Suprapubic skin (tissue), 4 donors: ENCODE data around the gene TRIM71. TPM values are rescaled to one million over a fixed set of nuclear protein-coding genes. Genes with fewer than 3 reads are reported as not detected.
A peak's percentile ranks its signal among the peaks of the same experiment; 100 is the strongest.

Experiments used
- DNase-seq, 2 donors: peaks; one replicate each; pipeline ENCODE4 v3.0.0-alpha.2; 2019; ENCODE audit warnings: low spot score in 2 of 2
- H3K27ac ChIP-seq: fragments of 200-600 bp; sonication (generic); one replicate; pipeline ENCODE4 v1.5.1; 2019
- H3K27me3 ChIP-seq: fragments of 200-600 bp; sonication (generic); one replicate; pipeline ENCODE4 v1.5.1; 2019
- H3K36me3 ChIP-seq: fragments of 200-600 bp; sonication (generic); one replicate; pipeline ENCODE4 v1.5.1; 2019
- H3K4me1 ChIP-seq: fragments of 200-600 bp; sonication (generic); one replicate; pipeline ENCODE4 v1.5.1; 2019
- H3K4me3 ChIP-seq: fragments of 200-600 bp; sonication (generic); one replicate; pipeline ENCODE4 v1.5.1; 2019; ENCODE audit warnings: mild to moderate bottlenecking
- H3K9me3 ChIP-seq: fragments of 200-600 bp; sonication (generic); one replicate; pipeline ENCODE4 v1.5.1; 2019
- CTCF ChIP-seq, 2 donors: fragments of 200-600 bp in 1 of 2; fragments of 450-650 bp in 1 of 2; sonication (generic) in 1 of 2; IDR thresholded peaks; one replicate each; pipeline ENCODE4 v1.5.1; 2016 to 2019; ENCODE audit warnings: antibody characterized with exemption in 2 of 2, mild to moderate bottlenecking in 1 of 2, moderate library complexity in 1 of 2
- EP300 ChIP-seq: sonication (generic); formaldehyde crosslinking; IDR thresholded peaks from one replicate; pipeline ENCODE4 v1.6.1; 2017; ENCODE audit warnings: antibody characterized with exemption
- POLR2A ChIP-seq, 2 donors: fragments of 450-650 bp; IDR thresholded peaks; one replicate each; pipeline ENCODE4 v1.6.1; 2017; ENCODE audit warnings: antibody characterized with exemption in 2 of 2, mild to moderate bottlenecking in 2 of 2, moderate library complexity in 2 of 2
- POLR2AphosphoS5 ChIP-seq, 3 donors: sonication (generic); formaldehyde crosslinking; IDR thresholded peaks; one replicate each; pipeline ENCODE4 v1.6.1; 2017; ENCODE audit warnings: antibody characterized with exemption in 3 of 3
- WGBS: methylation state at CpG from one replicate; pipeline ENCODE4 v1.1.5; 2018; 5-methylcytosine and 5-hydroxymethylcytosine counted together
- total RNA-seq, 4 donors: library from RNA; depleted of rRNA; stranded (reverse); fragments of >200 nt; gene quantifications; one replicate each; pipeline ENCODE4 v1.1.0, GENCODE V29; 2016

The TRIM71 gene
- total RNA-seq, 4 donors from 2014 or later = not detected

- H3K36me3 ChIP-seq = no peaks in the 10 kb centered on the region
- 16% methylated on average over 2 of the region's 2 CpGs for WGBS
- H3K9me3 ChIP-seq = no peaks in the 10 kb centered on the region
- peaks cover 30% of the 10 kb centered on the region for H3K27me3 ChIP-seq
- peak in 1 of 2 donors; percentile 18 for DNase-seq
- peaks cover 21% of the 10 kb centered on the region for H3K4me1 ChIP-seq
- H3K4me3 ChIP-seq = no peak overlapping the region
- TF ChIP-seq POLR2AphosphoS5 (IDR thresholded peaks at IDR 0.05) (no peak), EP300 (no peak), CTCF (IDR thresholded peaks at IDR 0.05) (no peak), POLR2A (IDR thresholded peaks at IDR 0.05) (no peak)
- no peak overlapping the region for H3K27ac ChIP-seq
Observed at GRCh38 chr3:32813180-32813579, 4.6 kb upstream of the TRIM71 start.

GRCh38 chr3:32814361-32814760 is 3.4 kb upstream of the TRIM71 start:
- DNase-seq = peak in 1 of 2 donors; percentile 20
- TF ChIP-seq CTCF (IDR thresholded peaks at IDR 0.05) (no peak), POLR2AphosphoS5 (IDR thresholded peaks at IDR 0.05) (no peak), POLR2A (IDR thresholded peaks at IDR 0.05) (no peak), EP300 (no peak)
- peaks cover 29% of the 10 kb centered on the region for H3K4me1 ChIP-seq
- WGBS = 64% methylated on average over 6 of the region's 6 CpGs
- no peaks in the 10 kb centered on the region for H3K36me3 ChIP-seq
- no peak overlapping the region for H3K4me3 ChIP-seq
- no peaks in the 10 kb centered on the region for H3K9me3 ChIP-seq
- peaks cover 41% of the 10 kb centered on the region for H3K27me3 ChIP-seq
- no peak overlapping the region for H3K27ac ChIP-seq

GRCh38 chr3:32815841-32816438 is 1.9 kb upstream of the TRIM71 start:
- H3K9me3 ChIP-seq = no peaks in the 10 kb centered on the region
- WGBS = 29% methylated on average over 21 of the region's 21 CpGs
- no peak overlapping the region for H3K27ac ChIP-seq
- peaks cover 57% of the 10 kb centered on the region for H3K27me3 ChIP-seq
- no peak for TF ChIP-seq POLR2A (IDR thresholded peaks at IDR 0.05)
- no peak for TF ChIP-seq CTCF (IDR thresholded peaks at IDR 0.05)
- no peak for TF ChIP-seq POLR2AphosphoS5 (IDR thresholded peaks at IDR 0.05)
- TF ChIP-seq EP300 = no peak
- peak in 1 of 2 donors; percentile 54 for DNase-seq
- H3K36me3 ChIP-seq = no peaks in the 10 kb centered on the region
- peak overlapping the region; percentile 56 for H3K4me3 ChIP-seq
- peaks cover 29% of the 10 kb centered on the region for H3K4me1 ChIP-seq

GRCh38 chr3:32816439-32817256 is 1.1 kb upstream of the TRIM71 start:
- Histone ChIP-seq H3K27ac (no peak overlapping the region), H3K27me3 (peaks cover 64% of the 10 kb centered on the region), H3K36me3 (no peaks in the 10 kb centered on the region), H3K9me3 (no peaks in the 10 kb centered on the region), H3K4me3 (peak overlapping the region; percentile 56), H3K4me1 (peaks cover 29% of the 10 kb centered on the region)
- TF ChIP-seq POLR2A (IDR thresholded peaks at IDR 0.05) = no peak
- no peak for TF ChIP-seq POLR2AphosphoS5 (IDR thresholded peaks at IDR 0.05)
- no peak for TF ChIP-seq EP300
- TF ChIP-seq CTCF (IDR thresholded peaks at IDR 0.05) = no peak
- WGBS = 2% methylated on average over 51 of the region's 85 CpGs
- DNase-seq = peak in 1 of 2 donors; percentile 74

- DNase-seq = peak in 1 of 2 donors; percentile 53
- no peak for TF ChIP-seq CTCF (IDR thresholded peaks at IDR 0.05)
- TF ChIP-seq POLR2A (IDR thresholded peaks at IDR 0.05) = no peak
- no peak for TF ChIP-seq EP300
- no peak for TF ChIP-seq POLR2AphosphoS5 (IDR thresholded peaks at IDR 0.05)
- peaks cover 29% of the 10 kb centered on the region for H3K4me1 ChIP-seq
- no peak overlapping the region for H3K27ac ChIP-seq
- H3K4me3 ChIP-seq = peak overlapping the region; percentile 56
- H3K9me3 ChIP-seq = no peaks in the 10 kb centered on the region
- H3K36me3 ChIP-seq = no peaks in the 10 kb centered on the region
- 0% methylated on average over 1 of the region's 49 CpGs for WGBS
- peaks cover 70% of the 10 kb centered on the region for H3K27me3 ChIP-seq
Observed at GRCh38 chr3:32817257-32817557, 590 bp upstream of the TRIM71 start.
